Neutrophil (primary cell): ENCODE results near the gene THRAP3.

Source experiments
- H3K27ac ChIP-seq: fragments of 200-600 bp; sonication (generic); 2 replicates; pipeline ENCODE4 v1.5.1; 2016; ENCODE audit warnings: mild to moderate bottlenecking, moderate library complexity
- H3K27me3 ChIP-seq: fragments of 200-600 bp; sonication (generic); 2 replicates; pipeline ENCODE4 v1.6.0; 2016; ENCODE audit warnings: mild to moderate bottlenecking
- H3K36me3 ChIP-seq: fragments of 200-600 bp; sonication (generic); 2 replicates; pipeline ENCODE4 v1.5.1; 2017
- H3K4me1 ChIP-seq, 2 experiments: fragments of 200-600 bp in 1 of 2; sonication (generic) in 1 of 2; 1 replicate in 1 of 2; 2 replicates in 1 of 2; pipeline versions ENCODE4 v1.5.1 to v1.6.1; 2013 to 2016; ENCODE audit warnings: low read depth in 1 of 2, low read length in 1 of 2, mild to moderate bottlenecking in 1 of 2, moderate library complexity in 1 of 2; ENCODE audit not compliant: control insufficient read depth in 1 of 2, insufficient read depth in 1 of 2
- H3K4me3 ChIP-seq, 2 experiments: fragments of 200-600 bp in 1 of 2; sonication (generic) in 1 of 2; 1 replicate in 1 of 2; 2 replicates in 1 of 2; pipeline ENCODE4 v1.5.1; 2013 to 2016; ENCODE audit warnings: low read depth in 1 of 2, low read length in 1 of 2, mild to moderate bottlenecking in 1 of 2, moderate library complexity in 1 of 2
- H3K9me3 ChIP-seq: fragments of 200-600 bp; sonication (generic); 2 replicates; pipeline ENCODE4 v1.5.1; 2016
- TF ChIP-seq, protein P1 (sequence below): fragments of 200-600 bp; sonication (generic); IDR thresholded peaks from 2 replicates; pipeline ENCODE4 v1.5.1; 2016; ENCODE audit warnings: antibody characterized with exemption

THRAP3 gene

DNA sequence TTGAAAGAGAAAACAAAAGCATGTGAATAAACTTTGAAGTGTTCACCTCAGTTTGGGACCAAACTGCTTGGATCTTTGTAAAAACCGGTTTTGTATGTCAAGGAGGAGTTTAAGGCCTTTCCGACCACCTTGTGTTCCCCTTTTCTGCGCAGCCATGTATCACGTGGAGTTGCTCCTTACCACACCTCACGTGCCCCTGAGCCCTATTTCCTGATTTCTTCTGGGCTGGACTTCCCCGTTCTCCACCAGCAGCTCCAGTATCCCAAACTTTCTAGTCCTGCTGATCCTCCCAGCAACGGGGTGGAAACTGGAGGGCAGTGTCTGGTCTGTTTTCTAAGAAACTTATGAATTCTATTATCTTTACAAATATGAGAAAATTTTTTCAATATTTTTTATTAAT lies 80.3 kb downstream of the THRAP3 start:
- Histone ChIP-seq H3K4me1 (peaks cover 44 to 46% of the 10 kb centered on the region in 2 experiments), H3K9me3 (no peaks in the 10 kb centered on the region), H3K27me3 (no peaks in the 10 kb centered on the region), H3K4me3 (no peak overlapping the region), H3K27ac (peak overlapping the region; percentile 63), H3K36me3 (peaks cover 47% of the 10 kb centered on the region)
- TF ChIP-seq, protein P1, sequence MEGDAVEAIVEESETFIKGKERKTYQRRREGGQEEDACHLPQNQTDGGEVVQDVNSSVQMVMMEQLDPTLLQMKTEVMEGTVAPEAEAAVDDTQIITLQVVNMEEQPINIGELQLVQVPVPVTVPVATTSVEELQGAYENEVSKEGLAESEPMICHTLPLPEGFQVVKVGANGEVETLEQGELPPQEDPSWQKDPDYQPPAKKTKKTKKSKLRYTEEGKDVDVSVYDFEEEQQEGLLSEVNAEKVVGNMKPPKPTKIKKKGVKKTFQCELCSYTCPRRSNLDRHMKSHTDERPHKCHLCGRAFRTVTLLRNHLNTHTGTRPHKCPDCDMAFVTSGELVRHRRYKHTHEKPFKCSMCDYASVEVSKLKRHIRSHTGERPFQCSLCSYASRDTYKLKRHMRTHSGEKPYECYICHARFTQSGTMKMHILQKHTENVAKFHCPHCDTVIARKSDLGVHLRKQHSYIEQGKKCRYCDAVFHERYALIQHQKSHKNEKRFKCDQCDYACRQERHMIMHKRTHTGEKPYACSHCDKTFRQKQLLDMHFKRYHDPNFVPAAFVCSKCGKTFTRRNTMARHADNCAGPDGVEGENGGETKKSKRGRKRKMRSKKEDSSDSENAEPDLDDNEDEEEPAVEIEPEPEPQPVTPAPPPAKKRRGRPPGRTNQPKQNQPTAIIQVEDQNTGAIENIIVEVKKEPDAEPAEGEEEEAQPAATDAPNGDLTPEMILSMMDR = no peak

DNA sequence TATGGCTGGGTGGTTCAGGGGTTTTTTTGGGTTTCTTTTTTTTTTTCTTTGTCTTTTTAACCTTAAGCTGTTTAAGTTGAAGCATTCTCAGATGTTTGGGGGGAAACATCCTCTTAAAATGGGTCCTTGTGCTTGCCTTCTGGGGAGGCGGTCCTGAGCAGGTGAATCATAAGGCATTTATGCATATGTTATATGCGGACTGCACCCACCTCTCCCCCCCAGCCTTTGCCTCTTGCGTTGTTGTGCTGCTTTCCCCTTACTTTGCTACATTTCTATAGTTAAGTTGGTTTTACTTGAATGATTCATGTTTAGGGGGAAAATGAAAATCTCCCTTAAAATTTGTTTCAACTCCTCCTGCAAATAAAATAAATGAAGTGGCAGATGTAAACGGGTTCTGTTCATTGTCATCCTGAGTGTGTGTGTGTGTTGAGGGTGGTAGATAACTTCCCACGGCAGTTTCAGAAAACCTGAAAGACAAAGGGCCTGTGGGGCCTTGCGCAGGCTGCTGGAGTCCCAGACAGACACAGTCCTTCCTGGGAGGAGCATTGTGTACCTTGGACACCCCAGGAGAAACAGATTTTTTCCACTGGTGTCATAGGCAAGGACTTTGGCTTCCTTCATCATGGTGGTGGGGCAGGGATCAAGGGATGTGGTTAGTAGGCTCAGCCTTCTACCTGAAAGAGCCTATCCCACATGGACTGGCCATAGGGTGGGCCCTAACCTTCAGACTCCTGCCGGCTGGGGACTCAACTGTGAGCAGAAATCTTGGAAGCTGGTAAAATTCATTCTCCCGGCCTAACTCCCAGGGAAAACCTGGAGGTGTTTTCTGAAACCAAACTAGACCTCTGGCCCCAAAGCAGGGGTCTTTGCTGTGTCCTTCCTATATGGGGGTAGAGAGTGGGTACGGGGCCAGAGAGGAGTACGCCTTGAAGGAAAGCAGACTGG lies 81.0 kb downstream of the THRAP3 start:
- Histone ChIP-seq H3K27ac (peak overlapping the region; percentile 80), H3K36me3 (peaks cover 39% of the 10 kb centered on the region), H3K4me3 (no peak overlapping the region), H3K4me1 (peaks cover 40 to 44% of the 10 kb centered on the region in 2 experiments), H3K9me3 (no peaks in the 10 kb centered on the region), H3K27me3 (no peaks in the 10 kb centered on the region)
- TF ChIP-seq, protein P1 = no peak

DNA sequence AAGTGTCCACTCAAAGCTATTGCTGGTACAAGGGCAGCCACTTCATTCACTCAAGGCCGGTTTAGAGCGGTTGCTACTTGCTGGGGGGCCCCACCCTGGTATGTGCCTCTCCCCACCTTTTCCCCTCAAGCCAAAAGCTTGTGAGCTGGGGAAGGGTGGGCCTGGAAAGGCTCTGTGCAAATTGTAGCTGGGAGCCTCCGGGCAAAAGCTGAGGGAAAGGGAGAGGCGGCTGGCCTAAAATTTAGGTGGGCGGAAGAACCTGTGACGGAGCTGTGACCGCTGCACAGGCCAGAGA lies 81.6 kb downstream of the THRAP3 start:
- Histone ChIP-seq H3K9me3 (no peaks in the 10 kb centered on the region), H3K36me3 (peaks cover 33% of the 10 kb centered on the region), H3K27me3 (no peaks in the 10 kb centered on the region), H3K4me3 (peak overlapping the region; percentile 84 to 89), H3K4me1 (peaks cover 40 to 44% of the 10 kb centered on the region in 2 experiments), H3K27ac (peak overlapping the region; percentile 80)
- TF ChIP-seq, protein P1 = no peak

DNA sequence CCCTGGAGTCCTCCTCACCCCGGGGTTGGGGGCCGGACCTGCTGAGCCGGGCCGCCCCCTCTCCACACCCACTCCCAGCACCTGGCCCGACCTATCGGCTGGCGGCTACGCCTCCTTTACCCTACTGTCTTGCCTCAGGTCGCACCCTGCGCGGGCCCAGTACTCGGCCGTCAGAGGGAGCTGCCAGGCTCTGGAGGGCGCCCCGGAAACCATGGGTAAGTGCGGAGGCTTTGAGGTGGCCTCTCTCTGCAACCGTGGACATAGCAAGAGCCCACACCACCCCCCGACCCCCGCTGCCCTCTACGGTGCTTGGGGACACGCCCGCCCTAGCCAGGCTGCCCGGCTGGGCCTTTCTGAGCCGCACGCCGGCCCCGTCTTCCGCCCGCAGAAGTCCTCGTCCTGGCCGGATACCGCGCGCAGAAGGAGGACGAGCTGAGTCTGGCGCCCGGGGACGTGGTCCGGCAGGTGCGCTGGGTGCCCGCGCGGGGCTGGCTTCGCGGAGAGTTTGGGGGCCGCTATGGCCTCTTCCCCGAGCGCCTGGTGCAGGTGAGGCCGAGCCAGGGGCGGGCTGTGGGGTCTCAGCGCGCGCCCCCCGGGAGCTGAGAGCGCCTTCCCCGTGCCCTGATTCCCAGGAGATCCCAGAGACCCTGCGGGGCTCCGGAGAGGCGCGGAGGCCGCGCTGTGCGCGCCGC lies 82.1 kb downstream of the THRAP3 start, which contains the start of gene SH3D21:
Gene SH3D21, plus strand, starts transcription at position 159 of the 692 bp plus-strand sequence. Its CDS starts 53 bp downstream, at position 212.
- TF ChIP-seq, protein P1 = no peak
- no peaks in the 10 kb centered on the region for H3K27me3 ChIP-seq
- H3K4me1 ChIP-seq = peaks cover 40 to 44% of the 10 kb centered on the region in 2 experiments
- H3K9me3 ChIP-seq = no peaks in the 10 kb centered on the region
- H3K36me3 ChIP-seq = peaks cover 28% of the 10 kb centered on the region
- peak within 1 kb of the TSS; percentile 80 for H3K27ac ChIP-seq
- peak within 1 kb of the TSS; percentile 84 to 89 for H3K4me3 ChIP-seq

DNA sequence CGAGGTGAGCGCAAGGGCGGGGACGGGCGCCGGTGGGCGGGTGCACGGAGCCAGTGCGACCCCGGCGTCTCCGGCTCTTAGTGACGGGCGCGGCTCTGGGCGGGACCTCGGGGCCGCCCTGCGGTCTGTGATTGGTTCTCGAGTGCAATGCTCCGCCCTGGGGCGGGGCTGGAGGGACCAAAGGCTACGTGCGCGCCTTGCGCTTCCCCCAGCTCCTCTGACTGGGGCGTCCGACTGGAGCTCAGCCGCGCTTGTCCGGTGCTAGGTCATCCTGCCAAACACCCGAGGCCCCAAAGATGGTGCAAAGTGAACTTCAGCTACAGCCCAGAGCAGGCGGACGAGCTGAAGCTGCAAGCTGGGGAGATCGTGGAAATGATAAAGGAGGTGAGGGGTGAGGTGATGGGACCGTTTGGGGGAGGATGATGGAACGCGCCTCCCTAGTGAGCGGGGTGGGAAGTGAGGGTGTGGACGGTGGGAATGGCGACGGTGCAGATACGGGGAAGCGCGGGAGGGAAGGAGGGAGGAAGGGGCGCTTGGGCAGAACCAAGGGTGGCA lies 82.7 kb downstream of the THRAP3 start:
- Histone ChIP-seq H3K27me3 (no peaks in the 10 kb centered on the region), H3K9me3 (no peaks in the 10 kb centered on the region), H3K27ac (peak overlapping the region; percentile 80), H3K4me3 (peak overlapping the region; percentile 84 to 89), H3K4me1 (peaks cover 40 to 44% of the 10 kb centered on the region in 2 experiments), H3K36me3 (peaks cover 22% of the 10 kb centered on the region)
- TF ChIP-seq, protein P1 = peak; percentile 28
